Cardiac ventricle fibroblast (primary cell): Measurements from ENCODE around the gene CBX4. TPM values are rescaled to one million over a fixed set of nuclear protein-coding genes. Genes with fewer than 3 reads are reported as not detected.

ENCODE experiments used
- total RNA-seq: library from RNA; depleted of rRNA; stranded (reverse); fragments of >200 nt; gene quantifications from 2 replicates; pipeline ENCODE4 v1.2.3, GENCODE V29; 2015

CBX4 gene
- total RNA-seq, result 9.5 and 13.5 TPM in 2 replicates

GRCh38 chr17:79839356-79840268 lies at the start of gene CBX4:
Gene CBX4, minus strand, starts transcription at chr17:79839440. Its CDS starts 189 bp downstream, at chr17:79839251.

GRCh38 chr17:79796763-79797491 lies 42.3 kb downstream of the CBX4 start, which contains the start of gene CBX8:
Gene CBX8, minus strand, starts transcription at chr17:79797077. Its CDS starts 79 bp downstream, at chr17:79796998.

Other genes starting within 250 kb of the CBX4 start
- gene RBFOX3, start 228.4 kb downstream of the CBX4 start, total RNA-seq, result not detected in 2 replicates
- not detected in 2 replicates for gene ENPP7, start 108.5 kb downstream of the CBX4 start, total RNA-seq
- gene CBX2, start 61.3 kb downstream of the CBX4 start, total RNA-seq, result 0.39 and 0.44 TPM in 2 replicates
- 3.6 and 4.2 TPM in 2 replicates for gene CBX8, start 42.4 kb downstream of the CBX4 start, total RNA-seq
- gene TBC1D16, start 196.4 kb upstream of the CBX4 start, total RNA-seq, result 56.9 and 64.1 TPM in 2 replicates
- 0.78 and 5.7 TPM in 2 replicates for gene CCDC40, start 197.2 kb upstream of the CBX4 start, total RNA-seq